ENCODE results near the gene CEP112.
"Not testable (repeated sequence)": the region's sequence is repeated elsewhere in the genome, so short reads cannot be mapped to it uniquely, and the experiment has no call there.

The CEP112 gene

DNA sequence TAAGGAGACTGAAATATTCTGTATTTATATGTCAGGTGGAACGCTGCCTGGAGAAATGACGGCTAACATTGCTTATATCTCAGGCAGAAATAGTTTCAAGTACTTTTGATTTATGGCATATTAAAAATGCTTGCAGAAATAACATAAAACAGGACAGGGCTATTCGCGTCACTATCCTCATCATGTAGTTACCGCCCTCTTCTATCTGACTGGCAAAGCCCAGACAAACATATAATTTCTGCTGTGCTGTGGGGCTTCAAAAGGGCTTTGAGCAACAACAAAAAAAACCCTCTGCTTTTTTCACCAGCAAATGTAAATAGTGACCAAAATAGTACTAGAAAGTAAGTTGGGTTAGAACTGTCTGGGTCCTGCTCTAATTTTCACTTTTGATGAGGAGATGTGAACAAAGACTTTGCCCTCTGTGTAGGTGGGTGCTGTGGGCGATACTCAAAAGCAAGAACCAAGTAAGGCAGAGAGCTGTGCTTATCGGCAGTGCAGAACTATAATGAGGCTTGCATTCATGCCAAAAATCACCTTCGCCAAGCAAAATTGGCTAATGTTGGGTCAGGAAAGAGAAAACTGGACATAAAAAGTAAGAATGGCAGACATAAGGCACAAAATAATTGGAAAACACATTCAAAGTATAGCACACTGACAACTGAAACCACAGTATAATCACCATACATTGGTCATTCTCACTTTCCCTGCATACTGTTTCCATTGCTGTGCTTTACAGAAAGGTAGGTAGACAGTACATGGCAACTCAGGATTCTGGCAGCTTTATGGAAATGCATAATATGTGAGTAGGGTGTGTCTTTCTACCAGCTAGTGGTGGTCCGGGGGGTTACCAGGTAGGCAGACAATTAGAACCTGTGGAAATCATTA is 479.3 kb downstream of the CEP112 start:
- DNase-seq: no peak

- no peak for DNase-seq
Measured at GRCh38 chr17:65711671-65712276, 480.2 kb downstream of the CEP112 start.

- no peak for DNase-seq
Measured at GRCh38 chr17:65707780-65708179, 484.2 kb downstream of the CEP112 start.

DNA sequence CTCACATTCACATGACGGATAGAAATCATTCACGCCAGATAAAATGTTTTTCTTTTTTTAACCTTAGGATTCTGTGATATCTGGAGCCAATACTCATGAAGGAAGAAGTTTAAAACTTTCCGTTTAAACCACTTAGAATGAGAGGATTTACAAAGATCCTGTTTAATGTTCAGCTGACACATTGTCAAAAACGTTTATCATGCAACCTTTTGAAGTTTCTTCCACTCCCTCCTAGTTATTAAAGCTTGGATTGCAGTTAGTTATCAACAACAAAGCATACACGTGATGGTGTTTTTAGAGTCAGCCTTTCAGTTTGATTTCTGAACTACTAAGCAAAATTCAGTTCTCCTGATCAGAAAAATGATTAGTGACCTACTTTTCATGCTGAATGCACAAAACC is 487.2 kb downstream of the CEP112 start:
- DNase-seq: no peak

DNA sequence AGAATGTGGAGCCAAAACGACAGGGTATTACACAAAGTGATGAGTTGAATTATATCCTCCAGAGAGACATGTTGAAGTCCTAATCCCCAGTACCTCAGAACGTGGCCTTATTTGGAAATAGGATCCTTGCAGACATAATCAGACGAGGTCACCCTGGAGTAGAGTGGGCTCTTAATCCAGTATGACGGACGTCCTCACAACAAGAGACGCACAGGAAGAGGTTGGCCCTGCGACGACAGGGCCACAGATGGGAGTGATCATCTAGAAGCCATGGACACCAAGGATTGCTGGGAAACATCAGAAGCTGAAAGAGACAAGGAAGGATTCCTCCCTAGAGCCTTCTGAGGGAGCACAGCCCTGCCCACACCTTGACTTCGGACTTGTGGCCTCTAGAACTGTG is 488.0 kb downstream of the CEP112 start:
- DNase-seq: no peak

DNA sequence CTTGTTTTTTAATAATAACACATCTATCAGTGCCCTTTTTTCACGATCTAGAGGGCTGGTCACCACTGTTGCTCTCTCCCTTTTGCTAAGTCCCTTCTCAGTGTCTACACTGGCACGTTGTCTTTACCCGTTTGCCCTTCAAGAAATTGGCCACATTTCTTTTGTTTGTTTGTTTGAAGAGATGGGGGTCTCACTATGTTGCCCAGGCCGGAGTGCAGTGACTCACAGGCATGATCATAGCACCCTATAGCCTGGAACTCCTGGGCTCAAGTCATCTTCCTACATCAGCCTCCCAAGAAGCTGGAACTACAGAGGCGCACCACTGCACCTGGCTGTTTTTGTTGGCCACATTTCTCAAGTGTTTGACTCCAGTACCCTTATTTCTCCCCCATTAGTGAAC is 492.5 kb downstream of the CEP112 start:
- DNase-seq: no peak

- DNase-seq: no peak
Measured at GRCh38 chr17:65698381-65699061, 493.4 kb downstream of the CEP112 start.

DNA sequence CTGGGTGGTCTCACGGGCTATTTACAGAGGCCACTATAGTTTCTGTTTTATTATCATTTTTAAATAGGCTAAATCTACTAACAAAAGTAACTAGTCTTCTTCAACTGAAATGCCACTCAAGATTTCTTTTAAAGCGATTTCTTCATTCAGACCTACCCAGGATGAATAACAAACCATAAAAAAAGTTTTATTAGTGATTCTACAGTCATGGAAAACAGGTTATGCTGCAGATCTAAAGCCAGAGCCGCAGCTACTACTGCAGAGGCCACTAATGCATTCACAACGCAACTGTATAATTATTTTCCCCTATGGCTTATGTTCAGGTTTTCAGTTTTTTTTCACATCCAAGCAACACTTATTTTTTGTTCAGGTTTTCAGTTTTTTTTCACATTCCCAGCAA is 494.3 kb downstream of the CEP112 start:
- no peak for DNase-seq

GRCh38 chr17:65696739-65697394 is 495.1 kb downstream of the CEP112 start:
- DNase-seq: no peak

DNA sequence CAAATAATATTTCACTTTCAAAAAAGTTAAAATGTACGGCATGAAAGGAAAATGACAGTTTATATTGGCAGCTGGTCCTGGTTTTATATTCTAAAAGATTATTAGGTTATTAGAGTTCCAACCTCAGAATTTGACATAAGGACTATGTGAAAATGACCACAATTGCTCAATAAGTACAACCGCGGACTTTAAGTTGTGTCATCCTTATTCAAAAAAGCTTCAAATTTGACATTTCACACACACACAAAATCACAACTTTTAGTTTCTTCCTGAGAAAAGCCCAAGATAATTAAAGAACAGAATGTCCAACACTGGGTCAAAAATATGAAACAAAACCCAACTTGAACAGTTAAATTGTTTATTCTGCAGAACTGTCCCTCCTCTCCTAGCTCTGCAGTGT is 497.3 kb downstream of the CEP112 start:
- no peak for DNase-seq

- DNase-seq: peak; percentile 27
Measured at GRCh38 chr17:65690626-65691310, 501.2 kb downstream of the CEP112 start.

DNA sequence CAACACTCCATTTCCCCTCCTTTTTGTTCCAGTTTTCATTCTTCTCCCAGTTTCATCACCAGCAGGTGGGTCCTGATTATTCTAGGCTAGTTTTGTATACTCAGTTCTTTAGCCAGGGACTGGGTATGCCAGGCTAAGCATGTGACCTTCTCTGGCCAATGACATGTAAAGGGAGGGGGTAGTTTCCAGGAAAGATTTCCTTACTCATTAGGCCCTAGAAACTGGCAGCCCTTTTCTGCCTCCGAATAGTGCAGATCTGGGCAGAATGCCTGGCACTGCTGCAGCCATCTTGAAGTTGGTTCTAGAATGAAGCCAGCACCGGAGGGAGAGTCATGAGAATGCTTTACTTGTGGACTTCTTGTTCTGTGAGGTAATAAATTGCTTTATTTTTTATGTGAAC is 503.6 kb downstream of the CEP112 start:
- DNase-seq: no peak

- no peak for DNase-seq
Measured at GRCh38 chr17:65685110-65685509, 506.8 kb downstream of the CEP112 start.

DNA sequence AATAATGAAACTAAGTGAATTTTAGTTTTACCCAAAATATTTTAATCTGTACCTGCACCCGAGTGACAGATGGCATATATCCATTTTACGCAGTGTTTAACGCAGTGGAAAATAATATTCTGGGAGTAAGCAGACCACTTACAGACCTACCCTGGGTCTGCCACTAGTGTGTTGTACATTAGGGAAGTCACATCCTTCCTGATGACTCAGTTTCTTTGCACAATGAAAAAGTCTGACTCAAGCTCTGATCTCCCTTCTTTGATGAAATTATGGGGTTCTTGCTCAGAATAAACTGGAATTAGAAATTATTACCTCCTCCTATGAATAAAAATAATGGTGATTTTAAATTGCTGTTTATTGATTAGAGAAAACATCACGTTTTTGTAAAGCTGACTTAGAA is 507.3 kb downstream of the CEP112 start:
- DNase-seq: no peak

GRCh38 chr17:65683428-65683827 is 508.5 kb downstream of the CEP112 start:
- no peak for DNase-seq

- DNase-seq: not testable (repeated sequence)
Measured at GRCh38 chr17:65681763-65682162, 510.2 kb downstream of the CEP112 start.

- DNase-seq: no peak
Measured at GRCh38 chr17:65679165-65679845, 512.6 kb downstream of the CEP112 start.

GRCh38 chr17:65678546-65678945 is 513.4 kb downstream of the CEP112 start:
- DNase-seq: peak; percentile 41

GRCh38 chr17:65677932-65678331 is 514.0 kb downstream of the CEP112 start:
- no peak for DNase-seq

DNA sequence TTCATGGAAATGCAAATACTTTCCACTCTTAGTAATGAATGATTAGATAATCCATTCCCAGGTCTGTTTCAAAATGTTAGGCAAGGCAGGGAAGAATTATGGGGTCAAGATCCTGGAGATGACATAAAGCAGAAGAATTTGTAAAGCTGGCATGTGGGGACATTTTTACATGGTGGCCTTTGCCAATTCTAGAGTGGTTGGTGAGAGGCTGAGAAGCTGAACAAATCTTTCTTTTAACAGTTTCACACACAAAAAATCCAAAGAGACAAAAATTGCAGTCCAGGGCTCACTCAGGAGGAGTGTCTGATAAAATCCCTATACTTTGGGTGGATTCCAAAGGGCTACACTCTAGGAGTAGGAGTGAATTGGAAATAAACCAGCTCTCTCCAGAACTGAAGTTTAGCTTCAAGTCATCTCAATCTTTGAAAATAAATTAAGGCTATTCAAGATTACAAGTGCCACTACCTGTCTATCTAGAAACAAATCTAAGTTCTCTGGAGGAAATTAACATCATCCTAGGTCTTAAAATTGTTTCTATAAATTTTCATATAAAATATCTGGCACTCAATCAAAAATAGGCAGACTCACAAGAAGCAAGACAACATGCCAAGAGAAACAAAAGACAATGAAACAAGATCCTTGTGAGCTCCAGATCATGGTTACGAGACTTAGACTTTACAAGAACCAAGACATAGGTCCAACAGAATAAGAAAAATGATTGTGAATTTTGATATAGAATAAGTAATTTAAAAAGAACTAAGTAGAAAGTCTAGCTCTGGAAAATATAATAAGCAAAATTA is 517.5 kb downstream of the CEP112 start:
- no peak for DNase-seq

- peak; percentile 13 for DNase-seq
Measured at GRCh38 chr17:65670667-65671371, 521.1 kb downstream of the CEP112 start.
